Eye (tissue), 1 donor: ENCODE data around the gene RAP1B.
"Not testable (repeated sequence)": the region's sequence is repeated elsewhere in the genome, so short reads cannot be mapped to it uniquely, and the experiment has no call there.

Experiments
- DNase-seq: peaks from one replicate; pipeline ENCODE4 v3.0.0-alpha.2; 2015

RAP1B gene

DNA sequence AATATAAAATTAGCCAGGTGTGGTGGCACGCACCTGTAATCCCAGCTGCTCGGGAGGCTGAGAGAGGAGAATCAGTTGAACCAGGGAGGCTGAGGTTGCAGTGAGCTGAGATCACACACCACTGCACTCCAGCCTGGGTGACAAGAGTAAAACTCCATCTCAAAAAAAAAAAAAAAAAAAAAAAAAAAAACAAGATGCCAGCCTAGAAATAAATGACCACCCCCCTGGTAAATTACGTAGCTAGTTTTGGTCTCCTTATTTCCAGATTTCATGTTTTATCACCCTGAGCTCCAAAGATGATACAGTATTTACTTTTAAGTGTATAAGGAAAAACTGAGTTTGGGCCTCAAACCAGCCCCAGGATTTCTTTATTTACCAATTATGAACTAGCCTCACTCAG, 26.7 kb downstream of the RAP1B start:
- DNase-seq: not testable (repeated sequence)

DNA sequence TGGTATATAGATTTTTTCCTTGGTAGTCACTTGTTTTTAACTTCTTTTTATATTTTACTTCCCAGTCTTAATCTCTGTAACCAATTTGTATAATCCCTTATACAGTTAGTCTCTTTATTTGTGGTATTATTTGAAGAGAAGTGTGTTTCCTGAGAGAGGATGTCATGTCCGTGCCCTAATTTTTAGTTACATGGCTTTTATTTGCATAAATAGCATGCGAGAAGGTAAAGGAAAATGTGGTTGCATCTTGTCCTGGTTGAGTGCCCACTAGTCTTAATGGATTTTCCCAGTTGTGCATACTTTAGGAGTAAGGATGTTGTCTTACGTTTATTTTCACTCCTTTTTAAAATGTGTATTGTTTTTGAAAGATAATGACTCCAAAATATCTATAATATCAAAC, 27.5 kb downstream of the RAP1B start:
- DNase-seq: no peak

DNA sequence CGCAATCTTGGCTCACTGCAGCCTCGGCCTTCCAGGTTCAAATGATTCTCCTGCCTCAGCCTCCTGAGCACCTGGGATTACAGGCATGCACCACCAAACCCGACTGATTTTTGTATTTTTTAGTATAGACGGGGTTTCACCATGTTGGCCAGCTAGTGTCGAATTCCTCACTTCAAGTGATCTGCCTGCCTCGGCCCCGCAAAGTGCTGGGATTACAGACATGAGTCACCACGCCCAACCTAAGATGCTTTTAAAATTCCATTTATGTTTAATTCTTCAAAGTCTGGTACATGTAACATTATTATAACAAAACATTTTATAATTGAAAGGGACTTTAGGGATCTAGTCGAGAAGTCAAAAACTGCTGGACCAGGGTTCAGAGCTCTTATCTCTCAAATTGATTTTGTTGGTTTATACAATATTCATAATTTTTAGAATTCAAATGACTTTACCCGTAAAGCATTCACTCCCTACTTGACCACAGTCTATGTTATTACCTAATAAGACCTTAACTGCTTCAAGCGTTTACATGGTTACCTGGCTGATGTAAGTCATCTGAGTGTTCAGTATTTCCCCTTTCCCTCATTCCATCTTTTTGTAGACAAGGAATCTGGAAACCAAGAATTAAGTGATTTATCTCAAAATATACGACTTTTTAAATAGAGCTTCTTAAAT, 28.2 kb downstream of the RAP1B start:
- no peak for DNase-seq

DNA sequence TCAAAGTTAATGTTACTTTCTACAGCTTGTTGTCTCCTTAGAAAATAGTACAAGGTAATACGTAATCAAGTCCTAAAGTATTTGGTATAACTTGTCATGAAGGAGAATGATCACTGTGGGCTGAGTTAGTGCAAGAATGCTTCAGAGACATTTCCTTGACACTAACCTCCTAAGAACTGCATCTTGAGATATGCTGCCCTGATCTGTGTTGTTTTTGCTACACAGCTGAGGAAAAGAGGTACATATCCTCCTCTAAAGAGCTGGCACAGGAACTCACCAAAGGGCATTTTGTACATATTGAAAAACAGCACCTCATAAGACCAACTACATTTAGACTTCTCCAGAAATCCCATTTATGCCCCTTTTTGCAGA, 28.7 kb downstream of the RAP1B start:
- DNase-seq: no peak

DNA sequence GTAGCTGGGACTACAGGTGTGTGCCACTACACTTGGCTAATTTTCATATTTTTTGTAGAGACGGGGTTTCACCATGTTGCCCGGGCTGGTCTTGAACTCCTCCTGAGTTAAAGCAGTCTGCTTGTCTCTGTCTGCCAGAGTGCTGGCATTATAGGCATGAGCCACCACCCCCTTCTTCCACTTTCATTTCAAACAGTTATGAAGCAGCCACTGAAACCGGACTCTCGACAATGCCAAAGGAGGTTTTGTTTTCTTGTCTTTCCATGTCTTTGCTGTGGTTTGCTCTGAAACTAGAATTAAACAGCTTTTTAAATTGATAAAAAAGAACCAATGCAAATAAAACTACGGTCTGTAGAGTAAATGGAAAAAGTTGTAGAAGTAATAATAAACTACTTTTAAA, 30.4 kb downstream of the RAP1B start:
- DNase-seq: no peak

DNA sequence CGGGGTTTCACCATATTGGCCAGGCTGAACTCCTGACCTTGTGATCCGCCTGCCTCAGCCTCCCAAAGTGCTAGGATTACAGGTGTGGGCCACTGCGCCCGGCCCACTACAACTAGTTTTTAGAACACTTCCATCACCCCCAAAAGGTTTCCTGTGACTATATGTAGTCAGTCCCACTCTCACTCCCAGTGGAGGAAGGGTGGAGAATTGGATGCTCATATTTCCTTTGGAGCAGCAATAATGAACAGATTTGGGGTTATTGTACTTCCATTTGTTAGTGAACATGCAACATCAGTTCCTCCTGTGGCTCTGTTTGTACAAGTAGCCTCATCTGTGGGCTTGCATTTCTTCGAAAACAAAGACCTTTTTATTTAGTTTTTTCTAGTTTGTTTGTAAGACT, 35.8 kb downstream of the RAP1B start:
- DNase-seq: no peak

DNA sequence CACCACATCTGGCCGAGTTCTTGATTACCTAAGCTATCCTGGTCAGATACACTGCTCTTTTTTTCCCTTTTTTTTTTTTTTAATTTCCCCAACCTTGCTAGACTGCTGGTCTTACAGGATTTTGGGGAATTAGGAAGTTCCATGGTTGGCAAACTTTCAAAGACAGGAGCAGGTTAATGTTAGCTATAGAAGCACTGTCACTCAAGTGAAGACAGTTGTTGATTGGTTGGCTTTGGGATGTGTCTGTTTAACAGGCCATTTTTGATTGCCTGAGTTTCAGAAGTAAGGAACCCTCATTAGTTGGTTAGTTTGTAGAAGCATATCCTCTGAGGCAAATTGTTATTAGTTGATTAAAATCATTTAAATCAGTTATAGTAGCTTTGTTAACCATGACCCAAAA, 36.8 kb downstream of the RAP1B start:
- DNase-seq: no peak

DNA sequence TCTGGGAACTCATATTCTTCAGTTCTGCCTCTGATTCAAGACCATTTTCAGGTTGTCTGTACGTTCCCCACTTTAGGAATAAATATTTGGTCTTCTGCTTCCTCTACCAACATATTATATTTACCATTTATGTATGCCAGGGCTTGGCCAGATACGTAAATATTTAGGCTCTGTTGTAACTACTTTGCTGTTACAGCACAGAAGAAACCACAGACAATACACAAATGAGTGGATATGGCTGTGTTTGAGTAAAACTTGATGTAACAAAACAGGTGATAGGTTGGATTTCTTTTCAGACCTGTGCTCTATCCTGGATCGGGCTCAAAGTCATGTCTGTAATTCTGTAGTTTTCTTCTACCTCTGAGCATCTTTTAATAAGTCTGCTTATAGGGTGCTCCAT, 37.5 kb downstream of the RAP1B start:
- DNase-seq: no peak

DNA sequence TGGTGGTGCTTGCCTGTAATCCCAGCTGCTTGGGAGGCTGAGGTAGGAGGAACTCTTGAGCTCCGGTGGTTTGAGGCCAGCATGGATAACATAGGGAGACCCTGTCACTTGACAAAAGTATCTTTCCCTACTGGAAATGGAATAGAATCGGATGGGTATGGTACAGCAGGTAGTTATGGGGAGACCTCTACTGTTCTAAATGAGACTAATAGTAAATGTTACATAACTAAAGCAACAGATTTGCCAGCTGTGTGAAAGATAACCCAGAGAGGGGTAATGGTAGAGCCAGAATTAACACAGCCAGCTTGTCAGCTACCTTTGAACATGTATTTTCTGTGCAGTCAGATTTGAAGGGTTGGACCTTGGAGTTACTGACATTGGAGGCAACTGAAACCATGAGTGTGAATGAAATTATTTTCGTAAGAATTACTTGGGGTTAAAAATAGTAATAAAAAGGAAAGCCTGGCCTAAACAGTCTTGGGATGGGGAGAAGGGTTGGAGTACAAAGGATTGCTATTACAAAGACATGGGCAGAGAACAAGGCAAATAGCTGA, 54.4 kb downstream of the RAP1B start:
- no peak for DNase-seq

DNA sequence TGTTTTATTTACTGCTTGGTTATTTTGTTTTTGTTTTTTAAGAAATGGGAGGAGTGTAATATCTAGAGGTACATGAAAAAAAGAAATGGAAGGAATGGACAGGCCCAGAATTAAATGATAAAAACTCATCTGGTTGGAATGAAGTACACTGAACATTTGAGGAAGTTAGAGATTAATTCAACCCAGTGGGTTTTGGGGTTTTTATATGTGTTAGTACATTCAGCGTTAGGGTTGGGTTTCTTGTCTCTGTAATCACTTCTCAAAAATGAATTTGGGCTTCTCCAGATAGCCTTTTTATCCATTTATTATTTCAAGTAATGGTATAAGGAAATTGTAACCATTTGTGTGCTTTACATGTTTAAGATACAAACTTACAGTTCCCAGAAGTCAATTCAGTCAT, 56.6 kb downstream of the RAP1B start:
- no peak for DNase-seq

DNA sequence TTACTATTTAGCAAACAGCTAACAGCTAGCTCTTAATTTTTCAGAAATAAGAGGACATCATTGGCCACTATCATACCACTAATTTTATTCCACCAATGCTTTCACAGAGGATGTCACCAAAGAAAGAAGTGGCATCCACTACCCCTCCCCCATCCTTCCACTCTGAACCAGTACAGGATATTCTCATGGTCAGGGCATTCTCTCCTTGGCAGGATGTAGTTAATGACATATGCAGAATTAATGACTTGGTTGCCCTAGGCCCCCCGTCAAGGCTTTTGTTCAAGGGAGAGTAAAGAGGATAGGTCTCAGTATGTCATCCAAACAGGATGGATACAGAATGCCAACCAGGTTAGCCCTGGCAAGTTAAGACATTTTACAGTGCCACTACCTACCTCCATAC, 57.2 kb downstream of the RAP1B start:
- DNase-seq: no peak

DNA sequence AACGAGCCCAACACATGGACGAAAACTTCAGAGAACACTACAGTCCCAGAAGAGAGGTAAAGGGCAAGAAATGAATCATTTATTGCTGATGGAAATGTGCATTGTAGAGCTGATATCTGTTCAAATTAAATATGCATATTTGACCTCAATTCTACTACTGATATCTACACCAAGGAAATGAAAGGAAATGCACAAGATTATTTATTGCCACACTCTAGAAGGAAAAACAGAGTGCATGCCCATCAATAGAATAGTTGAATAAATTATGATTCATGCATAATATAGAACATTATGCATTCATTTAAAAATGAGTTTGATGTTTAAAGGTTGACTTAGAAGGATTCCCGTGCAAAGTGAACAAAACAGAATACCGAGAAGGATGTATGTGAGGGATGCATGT, 60.5 kb downstream of the RAP1B start:
- DNase-seq: no peak

DNA sequence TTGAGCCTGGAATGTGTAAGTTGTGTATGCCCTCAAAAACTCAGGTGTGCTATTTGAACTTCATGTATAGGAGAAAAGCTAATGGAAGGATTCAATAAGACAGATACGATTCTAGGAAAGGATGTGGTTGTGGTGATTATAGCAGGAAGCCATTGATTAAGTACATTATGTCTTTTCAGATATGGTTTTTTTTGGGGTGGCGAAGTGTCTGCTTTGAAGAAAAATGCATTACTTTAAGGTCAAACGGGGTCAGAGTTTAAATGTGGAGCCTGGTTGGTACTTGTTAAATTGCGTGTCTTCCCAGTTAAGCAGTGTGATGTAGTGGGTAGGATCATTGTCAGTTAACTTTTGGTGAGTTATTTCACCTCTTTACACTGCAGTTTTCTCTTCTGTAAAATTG, 63.1 kb downstream of the RAP1B start:
- no peak for DNase-seq

DNA sequence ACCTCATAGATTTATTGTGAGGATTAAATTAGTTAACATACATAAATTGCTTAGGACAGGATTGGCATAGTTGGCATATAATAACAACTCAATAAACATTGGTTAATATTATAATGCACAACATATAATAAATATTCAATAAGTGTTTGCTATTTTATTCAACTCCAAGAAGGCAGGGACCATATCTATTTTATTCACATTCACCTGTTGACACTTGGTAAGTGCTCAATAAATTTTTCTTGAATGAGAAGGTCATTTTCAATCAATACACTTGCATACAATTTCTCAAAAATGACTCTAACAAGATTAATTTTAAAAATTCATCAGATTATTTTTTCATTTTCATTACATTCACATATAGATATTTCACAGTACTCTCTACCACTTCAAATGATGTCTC, 63.7 kb downstream of the RAP1B start:
- DNase-seq: no peak

DNA sequence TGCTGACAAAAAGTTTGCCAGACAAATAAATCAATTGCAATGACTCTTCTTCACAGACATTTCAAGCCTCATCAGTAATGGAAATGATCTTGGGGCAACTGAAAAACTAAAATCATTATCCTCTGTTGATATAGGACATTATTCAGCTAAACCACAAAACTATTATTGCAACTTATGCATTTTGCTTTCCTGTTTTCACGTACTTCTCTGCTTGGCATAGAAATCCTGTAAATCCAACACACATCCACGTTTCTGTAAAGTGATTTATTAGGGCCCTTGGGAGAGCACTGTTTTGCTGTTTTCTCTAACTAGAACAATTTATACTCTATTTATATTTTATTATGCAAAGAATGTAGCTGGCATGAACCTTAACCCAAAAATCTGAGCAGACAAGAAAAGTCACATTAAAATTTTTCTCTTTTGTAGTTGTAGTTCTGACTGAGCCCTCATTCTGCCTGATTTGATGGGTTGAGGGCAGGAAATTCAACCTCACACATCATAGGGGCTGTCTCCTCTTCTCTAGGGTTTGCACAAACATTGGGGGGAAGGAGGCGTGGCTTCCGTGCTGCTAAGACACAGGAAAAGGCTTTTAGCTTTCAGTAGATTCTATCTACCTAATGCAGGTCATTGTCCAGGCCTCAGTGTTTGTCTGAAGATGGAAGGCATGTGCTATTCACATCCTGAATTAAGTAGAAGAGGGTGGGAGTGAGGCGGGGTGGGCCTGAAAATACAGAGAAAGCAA, 64.6 kb downstream of the RAP1B start:
- no peak for DNase-seq

DNA sequence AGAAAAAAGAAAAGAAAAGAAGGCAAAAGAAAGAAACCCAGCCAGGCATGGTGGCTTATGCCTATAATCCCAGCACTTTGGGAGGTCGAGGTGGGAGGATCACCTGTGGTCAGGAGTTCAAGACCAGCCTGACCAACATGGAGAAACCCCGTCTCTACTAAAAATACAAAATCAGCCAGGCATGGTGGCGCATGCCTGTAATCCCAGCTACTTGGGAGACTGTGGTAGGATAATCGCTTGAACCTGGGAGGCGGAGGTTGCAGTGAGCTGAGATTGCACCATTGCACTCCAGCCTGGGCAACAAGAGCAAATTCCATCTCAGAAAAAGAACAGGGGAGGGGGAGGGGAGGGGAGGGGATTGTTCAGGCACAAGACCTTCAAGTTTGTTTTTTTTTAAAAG, 66.2 kb downstream of the RAP1B start:
- not testable (repeated sequence) for DNase-seq

DNA sequence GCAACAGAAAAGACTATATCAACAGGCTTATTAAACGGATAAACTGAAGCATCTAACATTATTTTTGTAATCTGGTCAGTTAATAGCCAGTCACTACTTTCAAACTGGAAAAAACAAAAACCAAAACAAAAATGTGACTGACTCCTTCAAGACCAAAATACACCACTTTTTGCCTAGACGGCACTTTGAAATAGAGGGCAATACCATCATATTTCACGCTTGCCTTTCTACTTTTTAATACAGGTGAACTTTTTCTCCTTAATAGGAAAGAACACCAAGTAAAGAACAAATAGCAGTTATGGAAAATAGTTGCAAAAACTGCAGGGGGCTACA, 75.5 kb downstream of the RAP1B start:
- no peak for DNase-seq

DNA sequence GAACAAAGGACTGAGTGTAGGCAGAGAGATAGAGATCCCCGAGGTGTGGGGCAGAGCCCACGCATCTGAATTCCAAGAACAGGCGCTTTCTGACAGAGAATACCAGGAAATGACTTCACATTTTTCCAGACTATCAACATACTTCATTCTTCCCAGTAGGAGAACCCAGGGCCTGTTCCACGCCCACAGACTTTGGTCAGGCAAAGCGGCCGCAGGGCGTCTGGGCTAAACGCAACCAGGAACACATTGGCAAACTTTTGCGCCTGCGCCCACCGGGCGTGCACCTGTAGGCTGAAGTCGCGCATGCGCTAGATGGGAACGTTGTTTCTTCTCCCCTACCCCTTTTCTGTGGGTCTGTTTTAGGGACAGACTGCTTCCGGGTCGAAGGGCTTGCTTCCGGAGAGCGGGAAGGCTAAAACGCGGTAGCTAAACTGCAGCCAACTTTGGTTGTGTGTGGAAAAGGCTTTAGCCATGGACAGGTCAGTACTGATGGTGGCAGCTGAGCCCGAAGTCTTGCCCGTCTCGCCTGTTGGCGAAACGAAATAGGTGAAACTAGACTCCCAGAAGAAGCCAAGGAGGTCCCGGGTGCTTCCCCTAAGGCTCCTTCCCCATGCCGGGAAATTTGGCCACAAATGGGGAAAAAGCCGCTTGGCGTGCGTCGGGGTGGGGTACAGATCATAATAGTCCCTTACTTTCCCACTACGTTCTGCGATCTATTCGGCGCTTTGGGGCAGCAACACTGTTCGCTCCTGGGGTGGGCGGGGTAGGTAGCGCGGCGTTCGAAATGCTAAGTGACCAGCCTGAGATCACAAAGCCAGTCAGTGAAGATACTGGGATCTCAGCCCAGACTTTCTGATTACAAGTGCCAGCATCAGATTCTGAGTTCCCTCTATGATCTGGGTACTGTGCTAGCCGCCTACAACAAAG, 76.2 kb downstream of the RAP1B start, which contains the start of gene NUP107:
NUP107 (plus strand) TSS at position 384 of the 927 bp plus-strand sequence; CDS start at position 472, 88 bp downstream.
- peak; percentile 99 for DNase-seq

DNA sequence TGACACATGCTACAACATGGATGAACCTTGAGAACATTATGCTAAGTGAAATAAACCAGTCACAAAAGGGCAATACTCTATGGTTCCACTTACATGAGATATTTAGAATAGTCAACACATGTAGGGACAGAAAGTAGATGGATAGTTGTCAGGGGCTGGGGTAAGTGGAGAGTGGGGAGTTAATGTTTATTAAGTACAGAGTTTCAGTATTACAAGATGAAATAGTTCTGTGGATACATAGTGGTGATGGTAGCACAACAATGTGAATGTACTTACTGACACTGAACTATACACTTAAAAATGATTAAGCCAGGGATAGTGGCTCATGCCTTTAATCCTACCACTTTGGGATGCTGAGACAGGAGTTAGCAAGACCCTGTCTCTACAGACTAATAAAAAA, 84.8 kb downstream of the RAP1B start:
- no peak for DNase-seq

DNA sequence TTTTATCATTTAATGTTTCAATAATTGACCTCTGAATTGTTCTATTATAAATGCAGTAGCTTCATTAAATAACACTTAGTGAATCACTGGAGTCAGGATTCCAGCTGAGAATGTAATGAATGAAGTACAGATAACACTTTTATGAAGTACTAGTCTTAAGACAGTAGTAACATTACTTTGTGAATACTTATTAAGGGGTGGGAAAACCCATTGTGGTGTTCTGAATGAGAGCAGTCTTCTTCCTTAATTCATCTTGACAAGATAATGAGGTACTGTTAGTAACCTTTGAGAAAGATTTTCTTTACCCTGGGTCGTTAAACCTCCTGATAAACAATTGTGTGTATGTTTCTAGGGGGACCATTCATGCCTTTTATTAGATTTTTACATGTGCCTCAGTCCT, 88.8 kb downstream of the RAP1B start:
- DNase-seq: peak; percentile 25
